ENCODE results near the gene LRRFIP1.

The LRRFIP1 gene

GRCh38 chr2:237652181-237652580 lies 24.8 kb downstream of the LRRFIP1 start:
- TF ChIP-seq SIN3A (IDR thresholded peaks at IDR 0.05; ENCODE audit: borderline replicate concordance, insufficient read depth, low read length) (no peak), TAF1 (IDR thresholded peaks at IDR 0.05; ENCODE audit: borderline replicate concordance, insufficient read depth, low read length) (no peak), FOXP2 (optimal IDR thresholded peaks at IDR 0.05; ENCODE audit: borderline replicate concordance, extremely low read depth, extremely low read length, insufficient read depth) (no peak), REST (IDR thresholded peaks at IDR 0.05; ENCODE audit: insufficient read depth in 1 of 2, low read depth in 2 of 2, low read length in 2 of 2) (no peak)

- TF ChIP-seq TAF1 (IDR thresholded peaks at IDR 0.05; ENCODE audit: borderline replicate concordance, insufficient read depth, low read length), result no peak
- no peak for TF ChIP-seq FOXP2 (optimal IDR thresholded peaks at IDR 0.05; ENCODE audit: borderline replicate concordance, extremely low read depth, extremely low read length, insufficient read depth)
- TF ChIP-seq SIN3A (IDR thresholded peaks at IDR 0.05; ENCODE audit: borderline replicate concordance, insufficient read depth, low read length), result no peak
- no peak for TF ChIP-seq POLR2AphosphoS5 (IDR thresholded peaks at IDR 0.05; ENCODE audit: low read depth, low read length)
- no peak for TF ChIP-seq REST (IDR thresholded peaks at IDR 0.05; ENCODE audit: insufficient read depth in 1 of 2, low read depth in 2 of 2, low read length in 2 of 2)
Measured at GRCh38 chr2:237652854-237653253, 25.5 kb downstream of the LRRFIP1 start.

- TF ChIP-seq SIN3A (IDR thresholded peaks at IDR 0.05; ENCODE audit: borderline replicate concordance, insufficient read depth, low read length), result no peak
- no peak for TF ChIP-seq POLR2AphosphoS5 (IDR thresholded peaks at IDR 0.05; ENCODE audit: low read depth, low read length)
- no peak for TF ChIP-seq REST (IDR thresholded peaks at IDR 0.05; ENCODE audit: insufficient read depth in 1 of 2, low read depth in 2 of 2, low read length in 2 of 2)
- no peak for TF ChIP-seq FOXP2 (optimal IDR thresholded peaks at IDR 0.05; ENCODE audit: borderline replicate concordance, extremely low read depth, extremely low read length, insufficient read depth)
- TF ChIP-seq TAF1 (IDR thresholded peaks at IDR 0.05; ENCODE audit: borderline replicate concordance, insufficient read depth, low read length), result no peak
Measured at GRCh38 chr2:237653776-237654558, 26.6 kb downstream of the LRRFIP1 start.

GRCh38 chr2:237657063-237657462 lies 29.7 kb downstream of the LRRFIP1 start:
- TF ChIP-seq FOXP2 (optimal IDR thresholded peaks at IDR 0.05; ENCODE audit: borderline replicate concordance, extremely low read depth, extremely low read length, insufficient read depth) (no peak), SIN3A (IDR thresholded peaks at IDR 0.05; ENCODE audit: borderline replicate concordance, insufficient read depth, low read length) (no peak), REST (IDR thresholded peaks at IDR 0.05; ENCODE audit: insufficient read depth in 1 of 2, low read depth in 2 of 2, low read length in 2 of 2) (no peak), TAF1 (IDR thresholded peaks at IDR 0.05; ENCODE audit: borderline replicate concordance, insufficient read depth, low read length) (no peak), POLR2AphosphoS5 (IDR thresholded peaks at IDR 0.05; ENCODE audit: low read depth, low read length) (no peak)
